ENCODE measurements around the gene LCP1.

- no peak for TF ChIP-seq CTCF (IDR thresholded peaks at IDR 0.05)
- TF ChIP-seq POLR2A (IDR thresholded peaks at IDR 0.05; ENCODE audit: low read depth): no peak
Measured at GRCh38 chr13:46127358-46128023, 54.5 kb downstream of the LCP1 start.

Measured in esophagus muscularis mucosa (tissue), 3 donors.